ENCODE results near the gene AK5. TPM values are rescaled to one million over a fixed set of nuclear protein-coding genes. Genes with fewer than 3 reads are reported as not detected.

The AK5 gene
- total and polyA plus RNA-seq, 2 of the 4 experiments (the other 2 are of a cell fraction) = 22.5 to 25.8 TPM

DNA sequence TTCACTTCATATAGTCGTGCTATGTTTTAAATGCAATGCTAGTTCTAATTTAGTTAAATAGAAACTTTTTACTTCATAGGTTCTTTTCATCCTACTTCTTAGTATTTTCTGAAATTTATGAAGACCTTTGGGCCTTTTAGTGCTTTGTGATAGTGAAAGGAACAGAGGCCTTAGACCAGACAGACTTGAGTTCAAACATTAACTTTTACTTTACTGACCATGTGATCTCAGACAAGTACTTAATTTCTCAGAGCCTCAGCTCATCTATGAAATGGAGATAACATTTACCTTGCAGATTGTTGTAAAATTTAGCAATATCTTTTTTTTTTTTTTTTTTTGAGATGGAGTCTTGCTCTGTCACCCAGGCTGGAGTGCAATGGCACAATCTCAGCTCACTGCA is 57.5 kb downstream of the AK5 start:
- Histone ChIP-seq H2AK5ac (ENCODE audit: low read depth, low read length) (no peak overlapping the region), H2AK9ac (replicated peaks; ENCODE audit: low read depth, low read length, poor library complexity) (no peak overlapping the region), H3K27me3 (ENCODE audit: control insufficient read depth, insufficient read depth, low read length) (no peaks in the 10 kb centered on the region), H3K79me1 (ENCODE audit: low read depth in 1 of 2, low read length in 2 of 2) (peaks cover 0 to 14% of the 10 kb centered on the region in 2 experiments; a peak in 3 of 4 replicates), H3K4me1 (ENCODE audit: control insufficient read depth, insufficient read depth, low read length) (no peaks in the 10 kb centered on the region), H2AFZ (replicated peaks; ENCODE audit: low read length, poor library complexity) (no peak overlapping the region), H3K18ac (ENCODE audit: low read depth, low read length) (no peak overlapping the region), H3K27ac (ENCODE audit: insufficient read depth, low read length) (no peak overlapping the region), H3K9me1 (ENCODE audit: insufficient read depth, low read length) (0 out of 2 replicates have a peak, but pooled peaks cover 2% of the 10 kb centered on the region), H3K4ac (ENCODE audit: low read depth, low read length) (no peak overlapping the region), H3K4me2 (ENCODE audit: low read depth, low read length) (no peak overlapping the region), H2BK5ac (ENCODE audit: low read depth, low read length, poor library complexity, severe bottlenecking) (no peak overlapping the region), H2BK20ac (ENCODE audit: low read depth, low read length) (no peak overlapping the region), H2BK120ac (ENCODE audit: low read depth, low read length) (no peak overlapping the region), H3K56ac (ENCODE audit: extremely low read depth, insufficient read depth, low read length) (no peak overlapping the region), H4K8ac (ENCODE audit: low read depth in 2 of 2, low read length in 2 of 2) (no peak overlapping the region), H4K91ac (ENCODE audit: insufficient read depth, low read depth, low read length) (no peak overlapping the region), H3K9ac (ENCODE audit: low read depth, low read length) (no peak overlapping the region), H2BK15ac (ENCODE audit: low read depth, low read length) (no peak overlapping the region), H3K14ac (replicated peaks; ENCODE audit: low read depth, low read length) (no peak overlapping the region), H3K23ac (ENCODE audit: low read depth, low read length) (no peak overlapping the region), H4K20me1 (ENCODE audit: insufficient read depth, low read length) (no peaks in the 10 kb centered on the region), H3K4me3 (ENCODE audit: insufficient read depth, low read depth, low read length) (no peak overlapping the region), H3K36me3 (ENCODE audit: control insufficient read depth, insufficient read depth, low read length) (no peaks in the 10 kb centered on the region), H4K5ac (ENCODE audit: low read depth, low read length) (no peak overlapping the region), H3K9me3 (ENCODE audit: control insufficient read depth, insufficient read depth, low read length) (no peaks in the 10 kb centered on the region)
- in situ Hi-C loops (cut with MboI; ENCODE audit: low sequenced_read_pairs) = no loop called here
- ATAC-seq (ENCODE audit: low read depth) = no peak
- dilution Hi-C loops (cut with HindIII; ENCODE audit: low sequenced_read_pairs, unreplicated experiment) = no loop called here
- DNase-seq = no peak
- intact Hi-C loops (cut with micrococcal nuclease) = no loop called here
- ChIA-PET CTCF (no interaction called here), POLR2A (ENCODE audit: unreplicated experiment) (interaction anchor here (0.6 kb wide), 1 partner anchor 222 kb away, joined by 3 read pairs; no protein-coding TSS in a partner anchor)
- TF ChIP-seq, protein P1, sequence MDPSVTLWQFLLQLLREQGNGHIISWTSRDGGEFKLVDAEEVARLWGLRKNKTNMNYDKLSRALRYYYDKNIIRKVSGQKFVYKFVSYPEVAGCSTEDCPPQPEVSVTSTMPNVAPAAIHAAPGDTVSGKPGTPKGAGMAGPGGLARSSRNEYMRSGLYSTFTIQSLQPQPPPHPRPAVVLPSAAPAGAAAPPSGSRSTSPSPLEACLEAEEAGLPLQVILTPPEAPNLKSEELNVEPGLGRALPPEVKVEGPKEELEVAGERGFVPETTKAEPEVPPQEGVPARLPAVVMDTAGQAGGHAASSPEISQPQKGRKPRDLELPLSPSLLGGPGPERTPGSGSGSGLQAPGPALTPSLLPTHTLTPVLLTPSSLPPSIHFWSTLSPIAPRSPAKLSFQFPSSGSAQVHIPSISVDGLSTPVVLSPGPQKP (IDR thresholded peaks at IDR 0.05; ENCODE audit: borderline replicate concordance, low read depth, low read length) = no peak
- TF ChIP-seq SMC3 (IDR thresholded peaks at IDR 0.05; ENCODE audit: low read depth, low read length) = no peak
- TF ChIP-seq RCOR1 (IDR thresholded peaks at IDR 0.05; ENCODE audit: insufficient replicate concordance, low read length) = no peak
- TF ChIP-seq MAFK (IDR thresholded peaks at IDR 0.05; ENCODE audit: low read depth, low read length) = no peak
- TF ChIP-seq, protein P2, sequence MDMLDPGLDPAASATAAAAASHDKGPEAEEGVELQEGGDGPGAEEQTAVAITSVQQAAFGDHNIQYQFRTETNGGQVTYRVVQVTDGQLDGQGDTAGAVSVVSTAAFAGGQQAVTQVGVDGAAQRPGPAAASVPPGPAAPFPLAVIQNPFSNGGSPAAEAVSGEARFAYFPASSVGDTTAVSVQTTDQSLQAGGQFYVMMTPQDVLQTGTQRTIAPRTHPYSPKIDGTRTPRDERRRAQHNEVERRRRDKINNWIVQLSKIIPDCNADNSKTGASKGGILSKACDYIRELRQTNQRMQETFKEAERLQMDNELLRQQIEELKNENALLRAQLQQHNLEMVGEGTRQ (IDR thresholded peaks at IDR 0.05; ENCODE audit: low read depth, low read length) = no peak
- no peak for TF ChIP-seq BHLHE40 (IDR thresholded peaks at IDR 0.05; ENCODE audit: low read depth, low read length)
- no peak for TF ChIP-seq NFE2L2 (IDR thresholded peaks at IDR 0.05; ENCODE audit: low read depth, low read length)
- TF ChIP-seq MAZ (IDR thresholded peaks at IDR 0.05; ENCODE audit: borderline replicate concordance, low read depth, low read length) = no peak
- no peak for TF ChIP-seq CHD1 (IDR thresholded peaks at IDR 0.05; ENCODE audit: low read depth, low read length)
- TF ChIP-seq FOS (IDR thresholded peaks at IDR 0.05; ENCODE audit: low read depth, low read length) = no peak
- TF ChIP-seq, protein P3, sequence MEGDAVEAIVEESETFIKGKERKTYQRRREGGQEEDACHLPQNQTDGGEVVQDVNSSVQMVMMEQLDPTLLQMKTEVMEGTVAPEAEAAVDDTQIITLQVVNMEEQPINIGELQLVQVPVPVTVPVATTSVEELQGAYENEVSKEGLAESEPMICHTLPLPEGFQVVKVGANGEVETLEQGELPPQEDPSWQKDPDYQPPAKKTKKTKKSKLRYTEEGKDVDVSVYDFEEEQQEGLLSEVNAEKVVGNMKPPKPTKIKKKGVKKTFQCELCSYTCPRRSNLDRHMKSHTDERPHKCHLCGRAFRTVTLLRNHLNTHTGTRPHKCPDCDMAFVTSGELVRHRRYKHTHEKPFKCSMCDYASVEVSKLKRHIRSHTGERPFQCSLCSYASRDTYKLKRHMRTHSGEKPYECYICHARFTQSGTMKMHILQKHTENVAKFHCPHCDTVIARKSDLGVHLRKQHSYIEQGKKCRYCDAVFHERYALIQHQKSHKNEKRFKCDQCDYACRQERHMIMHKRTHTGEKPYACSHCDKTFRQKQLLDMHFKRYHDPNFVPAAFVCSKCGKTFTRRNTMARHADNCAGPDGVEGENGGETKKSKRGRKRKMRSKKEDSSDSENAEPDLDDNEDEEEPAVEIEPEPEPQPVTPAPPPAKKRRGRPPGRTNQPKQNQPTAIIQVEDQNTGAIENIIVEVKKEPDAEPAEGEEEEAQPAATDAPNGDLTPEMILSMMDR (conservative IDR thresholded peaks at IDR 0.05; ENCODE audit: low read depth, low read length) = no peak
- TF ChIP-seq RFX5 (IDR thresholded peaks at IDR 0.05; ENCODE audit: low read depth, low read length) = no peak
- TF ChIP-seq RAD21 (IDR thresholded peaks at IDR 0.05; ENCODE audit: low read length) = no peak
- TF ChIP-seq CEBPB (IDR thresholded peaks at IDR 0.05; ENCODE audit: low read depth, low read length) = no peak
- no peak for TF ChIP-seq MXI1 (IDR thresholded peaks at IDR 0.05; ENCODE audit: borderline replicate concordance, low read depth, low read length)
- no peak for TF ChIP-seq POLR2A (IDR thresholded peaks at IDR 0.05; ENCODE audit: low read depth, low read length)
- BruUV-seq (replicated peaks) = no TSS peak
- no CpG with 5 or more reads among the region's 1 CpG for WGBS, 2 experiments (ENCODE audit: extremely low coverage in 2 of 2, insufficient read length in 1 of 2)
